ENCODE results near the gene BCAR1. TPM values are rescaled to one million over a fixed set of nuclear protein-coding genes. Genes with fewer than 3 reads are reported as not detected.
"Not testable (repeated sequence)": the region's sequence is repeated elsewhere in the genome, so short reads cannot be mapped to it uniquely, and the experiment has no call there.

The BCAR1 gene
- total RNA-seq, 1 donor: 75.3 TPM

- DNase-seq (ENCODE audit: insufficient read length, low spot score, missing footprints): no peak
- Histone ChIP-seq H4K20me1 (ENCODE audit: insufficient read depth, low read length) (peaks cover 36% of the 10 kb centered on the region), H3K4me1 (ENCODE audit: insufficient read depth, low read length) (peaks cover 55% of the 10 kb centered on the region), H3K4me3 (ENCODE audit: insufficient read depth, low read length) (no peak overlapping the region), H3K27me3 (ENCODE audit: insufficient read depth, low read length) (no peaks in the 10 kb centered on the region), H3K36me3 (ENCODE audit: insufficient read depth, low read length) (peaks cover 60% of the 10 kb centered on the region), H3K9me3 (ENCODE audit: low read depth, low read length) (no peaks in the 10 kb centered on the region), H3K79me2 (ENCODE audit: insufficient read depth, low read length) (peaks cover 96% of the 10 kb centered on the region), H3K4me2 (ENCODE audit: insufficient read depth, low read length) (no peak overlapping the region), H3K27ac (ENCODE audit: low read depth, low read length) (peak overlapping the region; percentile 48), H2AFZ (ENCODE audit: low read length) (no peak overlapping the region)
- TF ChIP-seq, protein P1, sequence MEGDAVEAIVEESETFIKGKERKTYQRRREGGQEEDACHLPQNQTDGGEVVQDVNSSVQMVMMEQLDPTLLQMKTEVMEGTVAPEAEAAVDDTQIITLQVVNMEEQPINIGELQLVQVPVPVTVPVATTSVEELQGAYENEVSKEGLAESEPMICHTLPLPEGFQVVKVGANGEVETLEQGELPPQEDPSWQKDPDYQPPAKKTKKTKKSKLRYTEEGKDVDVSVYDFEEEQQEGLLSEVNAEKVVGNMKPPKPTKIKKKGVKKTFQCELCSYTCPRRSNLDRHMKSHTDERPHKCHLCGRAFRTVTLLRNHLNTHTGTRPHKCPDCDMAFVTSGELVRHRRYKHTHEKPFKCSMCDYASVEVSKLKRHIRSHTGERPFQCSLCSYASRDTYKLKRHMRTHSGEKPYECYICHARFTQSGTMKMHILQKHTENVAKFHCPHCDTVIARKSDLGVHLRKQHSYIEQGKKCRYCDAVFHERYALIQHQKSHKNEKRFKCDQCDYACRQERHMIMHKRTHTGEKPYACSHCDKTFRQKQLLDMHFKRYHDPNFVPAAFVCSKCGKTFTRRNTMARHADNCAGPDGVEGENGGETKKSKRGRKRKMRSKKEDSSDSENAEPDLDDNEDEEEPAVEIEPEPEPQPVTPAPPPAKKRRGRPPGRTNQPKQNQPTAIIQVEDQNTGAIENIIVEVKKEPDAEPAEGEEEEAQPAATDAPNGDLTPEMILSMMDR (IDR thresholded peaks at IDR 0.05; ENCODE audit: extremely low read depth, low read depth, low read length): no peak
These were observed 10.0 kb downstream of the BCAR1 start for GRCh38 chr16:75241412-75241811.

GRCh38 chr16:75240633-75241032, 10.8 kb downstream of the BCAR1 start:
- peak overlapping the region; percentile 17 for H3K27ac ChIP-seq (ENCODE audit: low read depth, low read length)

GRCh38 chr16:75239542-75240122, 11.8 kb downstream of the BCAR1 start:
- peaks cover 100% of the 10 kb centered on the region for H3K79me2 ChIP-seq (ENCODE audit: insufficient read depth, low read length)
- peaks cover 49% of the 10 kb centered on the region for H4K20me1 ChIP-seq (ENCODE audit: insufficient read depth, low read length)
- peaks cover 38% of the 10 kb centered on the region for H3K4me1 ChIP-seq (ENCODE audit: insufficient read depth, low read length)
- H3K27ac ChIP-seq (ENCODE audit: low read depth, low read length): peak overlapping the region; percentile 98
- H3K27me3 ChIP-seq (ENCODE audit: insufficient read depth, low read length): no peaks in the 10 kb centered on the region
- no peak overlapping the region for H2AFZ ChIP-seq (ENCODE audit: low read length)
- H3K9me3 ChIP-seq (ENCODE audit: low read depth, low read length): no peaks in the 10 kb centered on the region
- H3K36me3 ChIP-seq (ENCODE audit: insufficient read depth, low read length): peaks cover 77% of the 10 kb centered on the region
- TF ChIP-seq, protein P1 (IDR thresholded peaks at IDR 0.05; ENCODE audit: extremely low read depth, low read depth, low read length): no peak
- no peak for DNase-seq (ENCODE audit: insufficient read length, low spot score, missing footprints)
- H3K4me2 ChIP-seq (ENCODE audit: insufficient read depth, low read length): no peak overlapping the region
- no peak overlapping the region for H3K4me3 ChIP-seq (ENCODE audit: insufficient read depth, low read length)

More at GRCh38 chr16:75240633-75241032, 10.8 kb downstream of the BCAR1 start:
- Histone ChIP-seq H4K20me1 (ENCODE audit: insufficient read depth, low read length) (peaks cover 41% of the 10 kb centered on the region), H3K4me1 (ENCODE audit: insufficient read depth, low read length) (peaks cover 47% of the 10 kb centered on the region), H3K36me3 (ENCODE audit: insufficient read depth, low read length) (peaks cover 67% of the 10 kb centered on the region), H3K79me2 (ENCODE audit: insufficient read depth, low read length) (peaks cover 98% of the 10 kb centered on the region)
- H2AFZ ChIP-seq (ENCODE audit: low read length); H3K4me2 ChIP-seq (ENCODE audit: insufficient read depth, low read length); DNase-seq (ENCODE audit: insufficient read length, low spot score, missing footprints); H3K27me3 ChIP-seq (ENCODE audit: insufficient read depth, low read length); H3K4me3 ChIP-seq (ENCODE audit: insufficient read depth, low read length); H3K9me3 ChIP-seq (ENCODE audit: low read depth, low read length): not testable (repeated sequence)

DNA sequence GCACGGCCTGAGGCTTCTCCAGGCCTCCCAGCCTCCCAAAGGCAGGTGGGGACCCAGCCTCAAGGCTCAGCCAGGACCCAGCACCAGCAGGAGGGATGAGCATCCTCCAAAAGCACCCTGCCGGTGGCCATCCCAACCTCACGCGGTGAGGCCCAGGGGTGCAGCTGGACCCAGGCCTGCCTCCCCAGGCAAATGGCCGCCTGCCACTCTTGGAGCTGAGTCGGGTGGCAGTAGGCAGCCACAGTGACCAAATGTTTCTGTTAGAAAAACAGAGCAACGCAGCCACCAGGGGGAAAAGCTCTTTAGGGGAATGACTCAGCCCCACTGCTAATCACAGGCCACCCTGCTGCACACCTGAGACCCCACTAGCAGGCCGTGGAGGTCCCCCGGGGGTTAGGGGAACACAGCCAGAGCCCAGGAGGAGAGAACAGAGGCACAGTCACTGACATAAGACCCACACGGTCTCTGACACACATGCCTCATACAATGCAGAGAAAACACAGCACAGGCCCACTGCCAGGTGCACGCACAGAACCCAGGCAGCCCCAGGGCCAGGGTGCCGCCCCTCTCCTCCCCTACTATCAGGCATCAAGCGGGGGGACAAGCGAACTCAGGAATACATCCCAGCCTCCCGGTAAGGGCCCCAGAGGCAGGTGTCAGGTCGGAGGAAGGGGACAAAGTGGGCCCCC, 12.4 kb downstream of the BCAR1 start:
- peak; percentile 96 for DNase-seq (ENCODE audit: insufficient read length, low spot score, missing footprints)
- H3K4me1 ChIP-seq (ENCODE audit: insufficient read depth, low read length): peaks cover 32% of the 10 kb centered on the region
- H4K20me1 ChIP-seq (ENCODE audit: insufficient read depth, low read length): peaks cover 52% of the 10 kb centered on the region
- no peaks in the 10 kb centered on the region for H3K27me3 ChIP-seq (ENCODE audit: insufficient read depth, low read length)
- peak overlapping the region; percentile 40 for H3K4me2 ChIP-seq (ENCODE audit: insufficient read depth, low read length)
- H3K9me3 ChIP-seq (ENCODE audit: low read depth, low read length): no peaks in the 10 kb centered on the region
- peak overlapping the region; percentile 98 for H3K27ac ChIP-seq (ENCODE audit: low read depth, low read length)
- H3K4me3 ChIP-seq (ENCODE audit: insufficient read depth, low read length): peak overlapping the region; percentile 6
- no peak overlapping the region for H2AFZ ChIP-seq (ENCODE audit: low read length)
- peaks cover 100% of the 10 kb centered on the region for H3K79me2 ChIP-seq (ENCODE audit: insufficient read depth, low read length)
- peaks cover 80% of the 10 kb centered on the region for H3K36me3 ChIP-seq (ENCODE audit: insufficient read depth, low read length)
- TF ChIP-seq, protein P1 (IDR thresholded peaks at IDR 0.05; ENCODE audit: extremely low read depth, low read depth, low read length): peak; percentile 2
